A549 (cell line): ENCODE measurements around the gene CCDC116. TPM values are rescaled to one million over a fixed set of nuclear protein-coding genes. Genes with fewer than 3 reads are reported as not detected.
"Not testable (repeated sequence)": the region's sequence is repeated elsewhere in the genome, so short reads cannot be mapped to it uniquely, and the experiment has no call there.

Experiments used
- ATAC-seq, 2 experiments: fragments of 200-7000 bp in 1 of 2; fragments of >200 bp in 1 of 2; cut with Nextera tagmentation in 1 of 2; cut with Tn5 transposase in 1 of 2; 3 replicates each; pipeline versions ENCODE4 v1.8.0 to v1.9.1; 2018 to 2020; ENCODE audit warnings: mild to moderate bottlenecking in 1 of 2, moderate library complexity in 1 of 2
- CTCF ChIA-PET: fragments of 300-600 bp; sonication (Branson Sonifier 250); formaldehyde crosslinking; extraction: SDS; loops from one replicate; lab custom pipeline; 2021; ENCODE audit warnings: antibody characterized with exemption, inconsistent platforms; lab: Yijun Ruan, JAX
- POLR2A ChIA-PET: fragments of 350-600 bp; formaldehyde crosslinking; extraction: SDS; loops from one replicate; lab custom pipeline; 2021; ENCODE audit warnings: antibody characterized with exemption, inconsistent platforms; lab: Yijun Ruan, JAX
- DNase-seq, 2 experiments: peaks; one replicate each; pipeline versions ENCODE4 v3.0.0 to v3.0.0-alpha.2; 2011 to 2016; ENCODE audit warnings: low read depth in 1 of 2, low spot score in 1 of 2
- FAIRE-seq: peaks from 2 replicates; lab custom pipeline; 2011; peaks lifted over from hg19 to GRCh38; lab: Jason Lieb, UNC
- H3K27ac ChIP-seq, 2 experiments: fragments of >200 bp; sonication (Bioruptor Twin); formaldehyde crosslinking; 3 replicates each; pipeline ENCODE4 v1.5.1; 2016 to 2017
- H3K4me1 ChIP-seq: fragments of >200 bp; sonication (Bioruptor Twin); formaldehyde crosslinking; 3 replicates; pipeline ENCODE4 v1.6.1; 2016
- H3K4me2 ChIP-seq: fragments of >200 bp; sonication (Bioruptor Twin); formaldehyde crosslinking; 3 replicates; pipeline ENCODE4 v1.6.1; 2016
- H3K4me3 ChIP-seq: fragments of >200 bp; sonication (Bioruptor Twin); formaldehyde crosslinking; 3 replicates; pipeline ENCODE4 v1.5.1; 2016
- H3K9me3 ChIP-seq: fragments of >200 bp; sonication (Bioruptor Twin); formaldehyde crosslinking; 3 replicates; pipeline ENCODE4 v1.6.1; 2016
- BHLHE40 ChIP-seq: IDR thresholded peaks from 2 replicates; pipeline ENCODE4 v1.6.1; 2012; ENCODE audit warnings: low read depth, low read length, inconsistent platforms
- CBX8 ChIP-seq: fragments of 200-600 bp; sonication (generic); IDR thresholded peaks from 2 replicates; pipeline ENCODE4 v1.6.1; 2016
- POLR2A ChIP-seq: IDR thresholded peaks from 2 replicates; pipeline ENCODE4 v1.6.1; 2012; ENCODE audit warnings: mild to moderate bottlenecking, low read length
- RAD21 ChIP-seq, 2 experiments: fragments of >200 bp in 1 of 2; sonication (Bioruptor Twin) in 1 of 2; formaldehyde crosslinking in 1 of 2; IDR thresholded peaks in 1 of 2; conservative IDR thresholded peaks in 1 of 2; 2 replicates in 1 of 2; 3 replicates in 1 of 2; pipeline ENCODE4 v1.6.1; 2012 to 2018; ENCODE audit warnings: inconsistent platforms in 1 of 2
- RNF2 ChIP-seq: fragments of 200-600 bp; sonication (generic); IDR thresholded peaks from 2 replicates; pipeline ENCODE4 v1.6.1; 2016; ENCODE audit warnings: low read depth, mild to moderate bottlenecking, antibody characterized with exemption, moderate library complexity, borderline replicate concordance
- SMC3 ChIP-seq: fragments of >200 bp; sonication (Bioruptor Twin); formaldehyde crosslinking; IDR thresholded peaks from 3 replicates; pipeline ENCODE4 v1.6.1; 2018; ENCODE audit warnings: inconsistent platforms
- TFCP2L1 ChIP-seq: fragments of 250-450 bp; sonication (Bioruptor Pico); IDR thresholded peaks from 2 replicates; pipeline ENCODE4 v1.5.0; 2021; ENCODE audit warnings: mild to moderate bottlenecking
- ZC3H11A ChIP-seq: fragments of 450-650 bp; IDR thresholded peaks from 2 replicates; pipeline ENCODE4 v1.6.1; 2014; ENCODE audit warnings: antibody characterized with exemption, mild to moderate bottlenecking
- ZFP36 ChIP-seq: fragments of 450-650 bp; IDR thresholded peaks from 2 replicates; pipeline ENCODE4 v1.6.1; 2014; ENCODE audit warnings: borderline replicate concordance; ENCODE audit not compliant: partially characterized antibody
- WGBS: methylation state at CpG from one replicate; pipeline ENCODE4 v1.1.6; 2017; ENCODE audit errors: missing lambda C conversion rate; 5-methylcytosine and 5-hydroxymethylcytosine counted together
- polyA plus RNA-seq, 4 experiments: library from polyadenylated mRNA; depleted of rRNA in 3 of 4; stranded (reverse); fragments of >200 nt; fragmentation: RNase III in 1 of 4; extraction: RNeasy Plus Mini Kit Qiagen cat#74134 plus additional on column Dnase treatment in 1 of 4; gene quantifications; 2 replicates in 3 of 4; 3 replicates in 1 of 4; pipeline ENCODE4 v1.2.3, GENCODE V29; 2011 to 2017
- TF ChIP-seq, protein P1 (sequence below): fragments of 250-450 bp; sonication (Bioruptor Pico); IDR thresholded peaks from 2 replicates; pipeline ENCODE4 v1.5.0; 2020; ENCODE audit warnings: low read depth, mild to moderate bottlenecking, moderate library complexity
- TF ChIP-seq, protein P2 (sequence below): fragments of >200 bp; sonication (Bioruptor Twin); formaldehyde crosslinking; IDR thresholded peaks from 3 replicates; pipeline ENCODE4 v1.5.1; 2016

The CCDC116 gene
- polyA plus RNA-seq, 2 of the 4 experiments (the other 2 are of a cell fraction): 0.06 TPM; not detected in 1

DNA sequence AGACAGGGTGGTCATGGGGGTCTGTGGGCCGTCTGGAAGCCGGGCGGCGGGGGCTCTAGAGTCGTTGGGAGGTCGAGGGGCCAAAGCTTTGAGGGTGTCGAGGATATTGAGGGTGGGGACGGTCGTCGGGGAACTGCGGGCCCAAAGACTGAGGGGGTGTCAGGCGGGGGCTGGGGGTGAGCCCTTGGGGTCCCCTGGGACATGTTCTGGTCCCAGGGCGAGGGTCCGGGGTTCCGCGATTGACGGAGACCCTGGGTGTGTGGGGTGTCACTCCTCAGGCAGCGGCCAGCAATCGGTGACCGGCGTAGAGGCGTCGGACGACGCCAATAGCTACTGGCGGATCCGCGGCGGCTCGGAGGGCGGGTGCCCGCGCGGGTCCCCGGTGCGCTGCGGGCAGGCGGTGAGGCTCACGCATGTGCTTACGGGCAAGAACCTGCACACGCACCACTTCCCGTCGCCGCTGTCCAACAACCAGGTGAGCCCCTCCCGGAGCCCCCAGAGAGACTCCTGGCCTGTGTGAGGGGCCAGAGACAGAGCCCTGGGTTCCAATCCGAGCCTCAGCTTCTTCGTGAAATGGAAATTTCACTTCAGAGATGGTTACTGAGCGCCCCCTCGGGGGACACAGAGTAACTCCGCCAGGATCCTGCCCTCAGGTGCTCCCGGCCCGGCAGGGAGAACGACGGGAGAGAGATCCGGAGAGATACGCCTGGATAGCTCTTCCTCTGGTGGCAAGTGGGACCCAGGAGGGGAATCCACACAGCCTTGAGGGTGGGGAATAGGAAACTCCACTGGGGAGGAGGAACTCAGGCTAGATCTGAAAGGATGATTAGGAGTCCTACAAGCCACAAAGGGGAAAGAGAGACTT, 10.3 kb downstream of the CCDC116 start (continued):
- no peak for TF ChIP-seq RNF2

DNA sequence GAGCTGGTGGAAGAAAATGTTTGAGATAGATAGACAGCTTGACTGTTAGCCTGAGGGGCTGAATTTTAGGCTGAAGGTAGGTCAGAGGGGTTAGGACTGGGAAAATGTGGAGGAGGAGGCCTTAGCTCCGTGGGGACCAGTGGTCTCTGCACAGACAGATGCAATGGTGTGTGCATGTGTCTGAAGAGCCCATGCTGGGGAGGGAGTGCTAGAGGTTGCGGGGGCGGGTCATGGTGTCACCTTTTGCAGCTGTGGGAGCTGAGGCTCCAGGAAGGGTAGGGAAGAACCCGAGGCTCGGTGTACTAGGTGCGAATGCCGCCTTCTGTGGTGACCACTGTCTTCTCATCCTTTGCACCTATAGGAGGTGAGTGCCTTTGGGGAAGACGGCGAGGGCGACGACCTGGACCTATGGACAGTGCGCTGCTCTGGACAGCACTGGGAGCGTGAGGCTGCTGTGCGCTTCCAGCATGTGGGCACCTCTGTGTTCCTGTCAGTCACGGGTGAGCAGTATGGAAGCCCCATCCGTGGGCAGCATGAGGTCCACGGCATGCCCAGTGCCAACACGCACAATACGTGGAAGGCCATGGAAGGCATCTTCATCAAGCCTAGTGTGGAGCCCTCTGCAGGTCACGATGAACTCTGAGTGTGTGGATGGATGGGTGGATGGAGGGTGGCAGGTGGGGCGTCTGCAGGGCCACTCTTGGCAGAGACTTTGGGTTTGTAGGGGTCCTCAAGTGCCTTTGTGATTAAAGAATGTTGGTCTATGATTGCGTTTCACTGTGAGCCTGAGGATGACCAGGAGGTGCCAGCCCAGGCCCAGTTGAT, 11.2 kb downstream of the CCDC116 start:
- Histone ChIP-seq H3K27ac (no peak overlapping the region), H3K4me3 (no peak overlapping the region; the same call in 2 of the 3 replicates), H3K9me3 (no peaks in the 10 kb centered on the region), H3K4me1 (peaks cover 10% of the 10 kb centered on the region; the same call in 2 of the 3 replicates), H3K4me2 (peak overlapping the region; percentile 95)
- 91% methylated on average over 18 of the region's 22 CpGs for WGBS
- ChIA-PET POLR2A (interaction anchor here (1.6 kb wide), 1 partner anchor 13 kb away, joined by 7 read pairs; no protein-coding TSS in a partner anchor), CTCF (interaction anchor here (0.7 to 6.5 kb wide), 13 partner anchors 9 to 51 kb away, joined by 3 to 133 read pairs (median 5); partner anchors contain the start of genes CCDC116 and YDJC)
- TF ChIP-seq BHLHE40 (no peak), TFCP2L1 (CRISPR knock-in tag) (no peak), ZFP36 (no peak), POLR2A (no peak)
- TF ChIP-seq, protein P1, sequence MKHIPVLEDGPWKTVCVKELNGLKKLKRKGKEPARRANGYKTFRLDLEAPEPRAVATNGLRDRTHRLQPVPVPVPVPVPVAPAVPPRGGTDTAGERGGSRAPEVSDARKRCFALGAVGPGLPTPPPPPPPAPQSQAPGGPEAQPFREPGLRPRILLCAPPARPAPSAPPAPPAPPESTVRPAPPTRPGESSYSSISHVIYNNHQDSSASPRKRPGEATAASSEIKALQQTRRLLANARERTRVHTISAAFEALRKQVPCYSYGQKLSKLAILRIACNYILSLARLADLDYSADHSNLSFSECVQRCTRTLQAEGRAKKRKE: no peak
- FAIRE-seq: no peak
- no peak for ATAC-seq
- DNase-seq: no peak

DNA sequence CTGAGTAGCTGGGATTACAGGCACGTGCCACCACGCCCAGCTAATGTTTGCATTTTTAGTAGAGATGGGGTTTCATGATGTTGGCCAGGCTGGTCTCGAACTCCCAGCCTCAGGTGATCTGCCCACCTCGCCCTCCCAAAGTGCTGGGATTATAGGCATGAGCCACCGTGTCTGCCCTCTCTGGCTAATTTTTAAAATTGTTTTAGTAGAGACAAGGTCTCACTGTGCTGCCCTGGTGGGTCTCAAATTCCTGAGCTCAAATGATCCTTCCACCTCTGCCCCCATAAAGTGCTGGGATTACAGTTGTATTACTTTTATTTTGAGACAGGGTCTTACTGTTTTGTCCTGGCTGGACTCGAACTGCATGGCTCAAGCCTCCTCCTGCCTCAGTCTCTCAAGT, 13.0 kb downstream of the CCDC116 start:
- FAIRE-seq, H3K9me3 ChIP-seq, H3K27ac ChIP-seq, H3K4me3 ChIP-seq, ATAC-seq, POLR2A ChIA-PET, DNase-seq, H3K4me2 ChIP-seq: not testable (repeated sequence)
- 62% methylated on average over 6 of the region's 6 CpGs for whole genome bisulfite sequencing
- H3K4me1 ChIP-seq: peaks cover 10% of the 10 kb centered on the region; the same call in 2 of the 3 replicates
- CTCF ChIA-PET: interaction anchor here (0.6 to 4.1 kb wide), 8 partner anchors 10 to 416 kb away, joined by 3 to 35 read pairs (median 6); partner anchors contain the start of gene YDJC

DNA sequence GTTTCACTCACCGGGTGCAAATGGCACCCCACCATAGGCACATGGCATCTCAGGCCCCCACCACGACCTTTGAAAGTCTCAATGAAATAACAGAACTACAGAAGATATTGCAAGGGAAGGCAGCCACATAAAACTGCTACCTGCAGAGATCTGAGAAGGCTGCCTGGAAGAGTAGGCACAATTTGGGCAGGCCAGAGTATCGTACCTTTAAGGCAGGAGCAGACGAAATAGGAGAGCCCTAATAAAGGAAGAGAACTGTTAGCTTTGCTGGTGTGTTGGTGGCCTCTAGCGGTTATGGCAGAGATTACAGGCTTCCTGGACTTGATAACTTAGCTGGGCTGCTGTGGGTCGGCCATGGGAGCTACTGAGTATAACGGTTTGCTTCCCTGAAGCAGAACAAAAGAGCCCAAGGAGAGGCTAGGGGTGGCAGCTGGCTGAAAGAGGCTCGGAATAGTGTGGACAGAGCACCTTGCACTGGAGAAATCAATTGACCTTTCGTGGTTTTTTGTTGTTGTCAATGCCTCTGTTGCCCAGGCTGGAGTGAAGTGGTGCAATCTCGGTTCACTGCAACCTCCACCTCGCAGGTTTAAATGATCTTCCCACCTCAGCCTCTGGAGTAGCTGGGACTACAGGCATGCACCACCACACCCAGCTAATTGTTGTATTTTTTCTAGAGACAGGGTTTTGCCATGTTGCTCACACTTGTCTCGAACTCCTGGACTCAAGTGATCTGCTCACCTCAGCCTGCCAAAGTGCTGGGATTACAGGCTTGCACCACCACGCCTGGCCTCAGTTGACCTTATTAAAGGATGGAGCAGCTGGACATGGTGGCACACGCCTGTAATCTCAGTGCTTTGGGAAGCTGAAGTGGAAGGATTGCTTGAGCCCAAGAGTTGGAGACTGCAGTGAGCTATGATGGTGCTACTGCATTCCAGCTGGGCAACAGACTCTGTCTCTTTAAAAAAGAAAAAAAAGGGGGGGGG, 14.3 kb downstream of the CCDC116 start:
- TF ChIP-seq RAD21 (conservative IDR thresholded peaks at IDR 0.05 in 1 of 2, IDR thresholded peaks at IDR 0.05 in 1 of 2) (peak; percentile 74 to 84), ZFP36 (peak; percentile 74), ZC3H11A (no peak), SMC3 (peak; percentile 37; the same call in 1 of the 3 replicates), CBX8 (no peak)
- TF ChIP-seq, protein P2, sequence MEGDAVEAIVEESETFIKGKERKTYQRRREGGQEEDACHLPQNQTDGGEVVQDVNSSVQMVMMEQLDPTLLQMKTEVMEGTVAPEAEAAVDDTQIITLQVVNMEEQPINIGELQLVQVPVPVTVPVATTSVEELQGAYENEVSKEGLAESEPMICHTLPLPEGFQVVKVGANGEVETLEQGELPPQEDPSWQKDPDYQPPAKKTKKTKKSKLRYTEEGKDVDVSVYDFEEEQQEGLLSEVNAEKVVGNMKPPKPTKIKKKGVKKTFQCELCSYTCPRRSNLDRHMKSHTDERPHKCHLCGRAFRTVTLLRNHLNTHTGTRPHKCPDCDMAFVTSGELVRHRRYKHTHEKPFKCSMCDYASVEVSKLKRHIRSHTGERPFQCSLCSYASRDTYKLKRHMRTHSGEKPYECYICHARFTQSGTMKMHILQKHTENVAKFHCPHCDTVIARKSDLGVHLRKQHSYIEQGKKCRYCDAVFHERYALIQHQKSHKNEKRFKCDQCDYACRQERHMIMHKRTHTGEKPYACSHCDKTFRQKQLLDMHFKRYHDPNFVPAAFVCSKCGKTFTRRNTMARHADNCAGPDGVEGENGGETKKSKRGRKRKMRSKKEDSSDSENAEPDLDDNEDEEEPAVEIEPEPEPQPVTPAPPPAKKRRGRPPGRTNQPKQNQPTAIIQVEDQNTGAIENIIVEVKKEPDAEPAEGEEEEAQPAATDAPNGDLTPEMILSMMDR: peak; percentile 65
- POLR2A ChIA-PET: interaction anchor here (1.1 kb wide), 1 partner anchor 18 kb away, joined by 3 read pairs; no protein-coding TSS in a partner anchor
- CTCF ChIA-PET: interaction anchor here (0.7 to 4.1 kb wide), 19 partner anchors 8 to 761 kb away, joined by 3 to 35 read pairs (median 4); partner anchors contain the start of genes CCDC116 and YDJC
- no peak overlapping the region for H3K27ac ChIP-seq
- no peaks in the 10 kb centered on the region for H3K9me3 ChIP-seq
- no peak overlapping the region for H3K4me2 ChIP-seq
- peaks cover 6% of the 10 kb centered on the region; the same call in 2 of the 3 replicates for H3K4me1 ChIP-seq
- H3K4me3 ChIP-seq: no peak overlapping the region
- no peak for FAIRE-seq
- peak; percentile 72 to 77 for DNase-seq
- 33% methylated on average over 11 of the region's 14 CpGs for WGBS
- ATAC-seq: peak; percentile 25 to 48; a peak in 4 of 6 replicates
